ENCODE results near the gene PDGFB.

- no peak for TF ChIP-seq KLF16 (IDR thresholded peaks at IDR 0.05)
- no peak for TF ChIP-seq TEAD4 (IDR thresholded peaks at IDR 0.05; ENCODE audit: low read length)
- no peak for TF ChIP-seq TEAD4 (CRISPR knock-in tag; IDR thresholded peaks at IDR 0.05; ENCODE audit: borderline replicate concordance)
- TF ChIP-seq EZH2 (IDR thresholded peaks at IDR 0.05; ENCODE audit: borderline replicate concordance, low read depth, low read length) = no peak
- TF ChIP-seq CTCF (IDR thresholded peaks at IDR 0.05 in 2 of 3, conservative IDR thresholded peaks at IDR 0.05 in 1 of 3; ENCODE audit: insufficient read depth in 2 of 3, low read depth in 1 of 3, low read length in 3 of 3) = no peak
These were observed 70.1 kb downstream of the PDGFB start for GRCh38 chr22:39174498-39175352.

Data from K562 (cell line).